GM18511 (cell line): ENCODE data around the gene GAN.

ENCODE experiments used
- ATAC-seq: cut with Tn5 transposase; IDR thresholded peaks from one replicate; pipeline ENCODE4 v1.9.1; 2021; ENCODE audit warnings: mild to moderate bottlenecking, moderate library complexity; ENCODE audit not compliant: unreplicated experiment

The GAN gene

DNA sequence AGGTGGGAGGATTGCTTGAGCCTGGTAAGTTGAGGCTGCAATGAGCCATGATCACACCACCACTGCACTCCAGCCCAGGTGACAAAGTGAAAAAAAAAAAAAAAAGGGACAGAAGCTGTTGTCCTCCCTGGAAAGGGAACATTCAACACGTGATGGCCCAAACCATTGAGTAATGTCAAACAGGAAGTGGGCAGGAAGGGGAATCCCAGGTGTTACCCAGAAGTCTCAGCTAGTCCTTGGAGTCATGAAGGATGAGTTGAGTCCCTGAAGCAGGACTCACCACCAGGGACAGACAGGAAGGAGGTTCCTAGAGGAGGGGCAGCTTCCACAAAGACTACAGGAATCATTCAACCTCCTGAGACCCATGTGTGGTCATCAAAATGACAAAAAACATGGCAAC is 110.0 kb downstream of the GAN start:
- no peak for ATAC-seq

DNA sequence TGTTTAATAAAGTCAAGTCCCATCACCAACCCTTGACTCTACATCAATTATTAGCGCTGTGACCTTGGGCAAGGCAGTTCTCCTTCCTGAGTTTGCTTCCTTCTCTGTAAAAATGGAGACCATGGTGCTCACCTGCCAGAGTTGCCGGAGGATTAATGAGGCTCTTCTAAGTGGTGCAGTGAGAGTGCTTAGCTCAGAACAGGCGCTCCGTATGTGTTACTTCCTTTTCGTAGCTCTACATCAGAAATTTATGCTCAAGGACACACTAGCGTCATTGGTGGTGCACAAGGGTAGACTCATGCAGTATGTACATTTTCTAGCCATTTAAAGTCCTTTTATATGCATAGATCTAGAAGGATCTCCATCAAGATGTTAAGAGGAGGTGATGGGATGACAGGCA is 112.5 kb downstream of the GAN start:
- ATAC-seq, result no peak

DNA sequence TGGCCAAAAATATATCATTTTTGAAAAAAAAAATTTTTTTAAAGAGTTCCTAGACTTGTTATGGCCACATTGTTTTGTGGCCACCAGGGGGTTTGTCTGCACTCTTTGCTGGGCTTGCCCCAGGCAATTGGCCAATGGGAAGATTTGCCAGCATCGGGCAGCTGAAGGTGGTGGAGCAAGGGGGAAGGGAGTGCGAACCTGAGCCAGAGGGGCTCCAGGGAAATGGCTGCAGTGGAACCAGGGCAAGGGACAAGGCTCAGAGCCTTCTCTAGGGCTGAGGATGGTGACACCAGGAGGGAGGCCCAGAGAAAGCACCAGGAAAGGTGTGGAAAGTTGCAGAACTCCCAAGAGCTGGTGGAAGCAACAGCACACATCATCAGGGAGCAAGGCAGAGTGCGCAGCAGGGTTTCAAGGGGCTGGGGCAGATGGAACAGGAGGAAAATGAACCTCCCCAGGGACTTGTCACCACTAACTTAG is 114.3 kb downstream of the GAN start:
- no peak for ATAC-seq

DNA sequence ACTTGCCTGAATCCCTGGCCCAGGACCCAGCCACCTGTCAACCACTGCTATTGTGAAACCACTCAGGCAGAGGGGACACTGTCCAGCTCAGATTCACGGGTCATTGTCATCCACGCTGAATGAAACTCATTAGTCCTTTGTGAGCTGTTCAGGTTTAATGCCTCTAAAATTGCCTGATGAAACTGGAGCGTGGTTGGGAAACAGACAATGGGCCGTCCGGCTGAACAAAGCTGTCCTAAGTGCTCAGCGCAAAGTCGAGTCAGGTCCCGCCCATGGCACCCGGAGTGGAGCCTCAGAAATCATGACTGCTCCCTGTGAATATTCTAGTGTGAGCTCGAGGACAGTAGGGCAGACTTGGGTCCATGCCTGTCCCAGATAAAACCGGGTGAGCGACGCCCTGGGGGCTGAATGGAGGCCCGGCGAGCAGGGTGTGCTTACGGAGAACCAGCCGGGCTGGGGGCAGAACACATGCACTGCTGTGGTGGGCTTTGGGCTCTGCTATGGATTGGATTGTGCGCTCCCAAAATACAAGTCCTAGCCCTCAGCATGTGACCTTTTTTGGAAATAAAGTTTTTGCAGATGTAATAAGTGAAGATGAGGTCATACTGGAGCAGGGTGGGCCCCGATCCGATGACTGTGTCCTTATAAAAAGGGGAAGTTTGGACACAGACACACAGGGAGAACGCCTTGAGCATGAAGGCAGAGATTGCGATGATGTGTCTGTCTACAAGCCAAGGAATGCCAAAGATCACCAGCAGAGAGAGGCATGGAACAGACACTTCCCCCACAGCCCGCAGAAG is 117.0 kb downstream of the GAN start:
- ATAC-seq, result no peak

DNA sequence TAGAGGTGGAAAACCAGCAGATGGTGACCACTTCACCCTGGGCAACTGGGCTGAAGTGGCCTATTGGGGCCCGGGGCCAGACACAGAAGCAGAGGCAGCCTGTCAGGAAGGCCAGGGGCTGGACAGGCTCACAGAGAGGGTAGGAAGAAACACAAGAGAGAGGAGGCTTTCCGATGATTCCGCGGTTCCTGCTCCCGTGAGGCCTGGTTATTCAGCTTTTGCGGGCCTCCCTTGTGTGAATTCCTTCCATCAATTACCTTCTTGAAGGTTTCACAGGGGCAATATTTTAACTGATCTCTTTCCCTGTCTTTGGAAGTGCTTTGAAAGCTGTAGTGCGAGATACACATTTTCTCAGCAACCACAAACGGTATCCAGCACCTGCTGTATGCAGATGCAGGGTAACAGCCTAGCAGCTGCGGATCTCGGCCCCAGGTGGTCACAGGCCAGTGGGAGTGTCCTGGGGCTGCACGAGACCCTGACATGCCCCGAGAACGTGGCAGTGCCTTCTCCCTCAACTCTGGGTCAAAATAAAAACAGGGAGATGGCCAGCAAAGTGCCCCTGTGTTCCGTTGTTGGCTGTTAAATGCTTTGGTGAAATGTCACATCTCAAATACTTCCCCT is 118.3 kb downstream of the GAN start:
- ATAC-seq, result no peak

DNA sequence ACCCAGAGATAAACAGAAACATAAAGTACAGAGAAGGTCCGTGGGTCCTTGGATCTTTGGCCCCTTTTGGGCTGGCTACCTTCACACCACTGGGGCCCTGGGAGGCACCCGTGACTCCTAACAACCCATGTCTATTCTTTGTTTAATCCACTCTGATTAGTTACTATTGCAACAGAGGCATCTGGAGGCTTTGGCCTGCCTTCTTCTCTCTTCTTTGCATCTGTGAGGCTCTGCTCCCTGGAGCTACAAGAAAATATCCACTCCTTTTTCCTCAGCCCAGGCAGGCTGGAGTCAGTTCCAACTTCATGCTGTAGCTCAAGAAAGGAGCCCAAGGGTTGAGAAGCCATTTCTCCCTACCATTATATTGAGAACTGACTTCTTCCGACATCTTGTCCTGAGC is 120.3 kb downstream of the GAN start:
- no peak for ATAC-seq

DNA sequence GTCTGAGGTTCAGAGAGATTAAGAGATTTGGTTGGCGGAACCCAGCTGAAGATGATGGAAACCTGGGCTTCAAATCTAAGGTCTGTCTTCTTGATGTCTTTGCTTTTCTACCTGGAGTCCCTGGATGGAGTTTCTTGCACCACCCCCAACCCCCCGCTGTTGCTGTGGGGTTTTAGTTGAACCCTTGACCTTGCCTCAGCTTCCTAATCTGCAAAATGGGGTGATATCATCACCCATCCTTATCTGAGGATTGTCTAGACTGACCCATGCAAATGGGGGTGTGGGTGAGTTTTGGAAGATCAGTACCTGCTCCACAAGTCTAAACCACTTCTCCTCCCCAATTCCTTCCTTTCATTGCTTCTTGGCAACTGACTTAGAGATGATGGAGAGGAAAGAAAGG is 120.8 kb downstream of the GAN start:
- no peak for ATAC-seq

DNA sequence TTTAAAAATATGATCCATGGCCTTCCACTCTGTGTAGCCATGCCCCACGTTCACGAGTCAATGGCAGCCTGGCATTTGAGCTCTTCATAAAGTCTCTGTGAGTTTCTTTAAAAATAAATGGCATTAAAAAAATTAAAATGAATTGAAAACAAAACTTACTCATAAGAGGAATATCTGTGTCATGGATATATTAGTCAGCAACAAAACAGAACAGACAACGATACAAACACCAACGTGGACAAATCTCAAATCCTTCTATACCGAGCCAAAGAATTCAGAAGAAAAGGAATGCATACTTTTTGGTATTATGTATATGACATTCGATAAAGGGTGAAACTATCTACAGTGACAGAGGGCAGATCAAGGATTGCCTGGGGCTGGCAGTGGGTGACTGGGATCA is 121.6 kb downstream of the GAN start:
- no peak for ATAC-seq

DNA sequence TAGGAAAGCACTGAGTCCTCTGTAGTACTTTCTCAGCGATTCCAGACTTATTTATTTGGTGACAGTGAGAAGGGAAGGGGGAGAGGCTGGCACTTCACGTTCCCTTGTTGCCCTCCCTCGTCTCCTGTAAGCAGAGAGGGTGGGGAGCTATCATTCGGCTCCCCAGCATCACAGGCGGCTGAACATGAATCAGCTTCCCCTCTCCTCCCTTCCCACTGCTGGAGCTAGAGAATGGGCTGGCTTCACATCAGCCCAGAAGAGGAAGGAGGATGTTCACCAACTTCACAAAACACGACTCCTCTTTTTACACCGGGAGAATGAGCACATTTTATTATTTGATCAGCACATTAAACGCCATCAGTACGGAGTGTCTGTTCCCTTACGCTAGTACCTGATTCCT is 123.1 kb downstream of the GAN start:
- no peak for ATAC-seq
